Measurements from ENCODE around the gene DMAC2L. TPM values are rescaled to one million over a fixed set of nuclear protein-coding genes. Genes with fewer than 3 reads are reported as not detected.

DMAC2L gene
- total RNA-seq, 2 experiments from 2014 or later = 10.8 to 13.4 TPM

- Mint-ChIP-seq H3K4me3 (no peak overlapping the region), H3K27me3 (no peaks in the 10 kb centered on the region), H3K9me3 (no peaks in the 10 kb centered on the region), H3K27ac (no peak overlapping the region), H3K36me3 (ENCODE audit: low read depth) (peaks cover 47% of the 10 kb centered on the region), H3K4me1 (ENCODE audit: low read depth) (peaks cover 20% of the 10 kb centered on the region)
- H3K27me3 ChIP-seq (ENCODE audit: control insufficient read depth in 1 of 2, insufficient read depth in 2 of 2, low read length in 2 of 2) = no peaks in the 10 kb centered on the region
- ChIA-PET CTCF (interaction anchor here (2.1 kb wide), 1 partner anchor 13 kb away, joined by 9 read pairs; no protein-coding TSS in a partner anchor), POLR2A (interaction anchor here (0.8 kb wide), 1 partner anchor 28 kb away, joined by 3 read pairs; no protein-coding TSS in a partner anchor)
- TF ChIP-seq CTCF (IDR thresholded peaks at IDR 0.05) = no peak
- no peak overlapping the region for H3K4me3 ChIP-seq (ENCODE audit: low read length)
- peaks cover 25% of the 10 kb centered on the region for H3K36me3 ChIP-seq (ENCODE audit: insufficient read depth, low read length)
- ATAC-seq (ENCODE audit: poor library complexity) = no peak
- no peak for DNase-seq
- peaks cover 11% of the 10 kb centered on the region for H3K4me1 ChIP-seq (ENCODE audit: insufficient read depth, low read length)
- no peak overlapping the region for H3K27ac ChIP-seq (ENCODE audit: low read depth in 1 of 2, low read length in 2 of 2)
- intact Hi-C loops (cut with DNase I, micrococcal nuclease) = no loop called here
- H3K9me3 ChIP-seq (ENCODE audit: control insufficient read depth in 1 of 2, insufficient read depth in 1 of 2, low read length in 2 of 2) = no peaks in the 10 kb centered on the region
Measured at GRCh38 chr14:50334211-50334610, 22.1 kb downstream of the DMAC2L start.

- no peak for ATAC-seq (ENCODE audit: poor library complexity)
- peak overlapping the region; percentile 50 for H3K27ac Mint-ChIP-seq
Measured at GRCh38 chr14:50335389-50335788, 23.3 kb downstream of the DMAC2L start.

More at GRCh38 chr14:50335389-50335788, 23.3 kb downstream of the DMAC2L start:
- no peak for DNase-seq
- no peak for TF ChIP-seq CTCF (IDR thresholded peaks at IDR 0.05)
- Histone ChIP-seq H3K36me3 (ENCODE audit: insufficient read depth, low read length) (peaks cover 26% of the 10 kb centered on the region), H3K9me3 (ENCODE audit: control insufficient read depth in 1 of 2, insufficient read depth in 1 of 2, low read length in 2 of 2) (no peaks in the 10 kb centered on the region), H3K27ac (ENCODE audit: low read depth in 1 of 2, low read length in 2 of 2) (no peak overlapping the region), H3K4me1 (ENCODE audit: insufficient read depth, low read length) (peaks cover 11% of the 10 kb centered on the region), H3K4me3 (ENCODE audit: low read length) (no peak overlapping the region), H3K27me3 (ENCODE audit: control insufficient read depth in 1 of 2, insufficient read depth in 2 of 2, low read length in 2 of 2) (no peaks in the 10 kb centered on the region)
- Mint-ChIP-seq H3K4me1 (ENCODE audit: low read depth) (peaks cover 20% of the 10 kb centered on the region), H3K27me3 (no peaks in the 10 kb centered on the region), H3K4me3 (no peak overlapping the region), H3K9me3 (no peaks in the 10 kb centered on the region), H3K36me3 (ENCODE audit: low read depth) (peaks cover 46% of the 10 kb centered on the region)
- ChIA-PET POLR2A (interaction anchor here (0.6 to 1.4 kb wide), 4 partner anchors 23 to 121 kb away, joined by 3 to 6 read pairs (median 4); no protein-coding TSS in a partner anchor), CTCF (interaction anchor here (0.6 to 2.1 kb wide), 2 partner anchors 14 to 63 kb away, joined by 3 to 9 read pairs; no protein-coding TSS in a partner anchor)
- intact Hi-C loops (cut with DNase I, micrococcal nuclease) = loop anchor here in 1 of 2 experiments (5.0 kb wide), 1 partner anchor 72 kb away; no protein-coding TSS in a partner anchor

Measured in CD4-positive, alpha-beta T cell (primary cell).